Measurements from ENCODE around the gene PPP2CA.
A peak's percentile ranks its signal among the peaks of the same experiment; 100 is the strongest.
"Not testable (repeated sequence)": the region's sequence is repeated elsewhere in the genome, so short reads cannot be mapped to it uniquely, and the experiment has no call there.

The PPP2CA gene

DNA sequence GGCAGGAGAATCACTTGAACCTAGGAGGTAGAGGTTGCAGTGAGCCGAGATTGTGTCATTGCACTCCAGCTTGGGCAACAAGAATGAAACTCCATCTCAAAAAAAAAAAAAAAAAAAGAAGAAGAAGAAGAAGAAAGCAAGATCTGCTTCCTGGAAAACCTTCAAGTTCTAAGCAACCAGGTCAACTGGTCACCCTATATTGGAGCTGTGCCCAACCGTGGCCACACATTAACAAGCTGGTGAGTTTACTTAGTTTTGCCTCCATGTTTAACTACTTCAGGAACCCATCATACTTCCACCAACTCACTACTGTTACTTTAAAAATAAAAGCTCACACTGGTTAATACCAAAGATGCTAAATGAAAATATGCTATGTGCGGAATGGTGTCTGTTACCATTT is 36.8 kb downstream of the PPP2CA start:
- no peak for DNase-seq (ENCODE audit: low read depth in 3 of 3)

DNA sequence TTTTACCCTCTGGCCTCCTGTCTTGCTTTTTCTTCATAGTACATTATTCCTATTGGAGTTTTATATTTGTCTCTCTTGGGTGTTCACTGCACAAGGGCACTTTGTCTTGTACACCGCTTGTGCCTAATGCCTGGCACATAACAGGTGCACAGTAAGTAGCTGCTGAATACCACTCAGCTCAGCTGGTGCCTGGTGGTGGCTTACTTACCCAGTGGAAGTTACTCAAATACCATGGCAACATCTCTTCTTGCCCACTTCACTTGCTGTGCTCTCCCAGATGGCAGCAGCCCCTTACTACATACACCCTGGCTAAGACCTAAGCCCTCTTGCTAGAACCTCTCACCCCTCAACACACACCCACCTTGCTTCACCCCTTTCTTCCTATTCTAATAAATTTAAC is 37.8 kb downstream of the PPP2CA start:
- DNase-seq (ENCODE audit: low read depth in 3 of 3): no peak

DNA sequence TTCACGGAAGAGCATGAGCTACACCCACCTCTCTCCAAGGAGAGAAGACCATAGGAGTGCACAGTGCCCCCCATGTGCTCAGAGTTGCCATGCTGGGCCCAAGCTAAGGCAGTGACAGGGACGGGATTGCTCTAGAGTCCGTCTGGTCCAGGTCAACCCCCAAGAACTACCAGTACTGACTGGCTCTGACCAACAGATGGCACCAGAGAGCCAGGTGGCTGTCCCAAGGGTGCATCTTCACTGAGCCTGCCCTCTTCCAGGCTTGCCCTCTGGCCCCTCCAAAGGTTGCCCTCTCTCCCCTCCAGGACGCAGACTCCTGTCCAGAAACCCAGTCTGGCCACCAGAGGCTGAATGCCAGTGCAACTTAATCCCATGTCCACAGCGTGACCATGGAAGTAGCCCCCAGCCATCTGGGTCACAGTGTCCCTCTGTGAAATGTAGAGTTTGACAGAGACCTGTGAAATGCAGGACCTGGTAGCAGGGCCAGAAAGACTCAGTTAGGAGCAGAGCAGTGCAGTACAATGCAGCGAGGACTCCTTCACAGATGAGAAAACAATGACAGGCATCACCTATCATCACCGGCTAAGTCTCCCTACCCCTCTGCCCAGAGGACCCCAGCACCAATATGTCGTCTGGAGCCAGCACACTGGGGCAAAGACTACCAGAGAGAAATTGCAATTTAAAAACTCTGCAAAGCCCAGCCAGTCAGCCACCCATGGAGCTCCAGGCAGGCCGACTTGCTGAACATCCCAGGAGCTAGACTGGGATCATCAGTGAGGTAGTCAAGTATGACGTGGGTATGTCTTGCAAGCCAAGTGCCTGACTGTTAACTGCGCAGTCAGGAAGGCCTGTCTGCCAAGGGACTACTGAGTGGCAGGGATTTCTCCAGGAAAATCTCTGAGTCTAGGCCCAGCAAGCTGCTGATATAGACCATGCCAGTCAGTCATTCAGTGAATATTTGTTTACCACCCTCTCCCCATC is 41.4 kb downstream of the PPP2CA start:
- DNase-seq (ENCODE audit: low read depth in 3 of 3): peak; percentile 56 to 64 (median 61)

DNA sequence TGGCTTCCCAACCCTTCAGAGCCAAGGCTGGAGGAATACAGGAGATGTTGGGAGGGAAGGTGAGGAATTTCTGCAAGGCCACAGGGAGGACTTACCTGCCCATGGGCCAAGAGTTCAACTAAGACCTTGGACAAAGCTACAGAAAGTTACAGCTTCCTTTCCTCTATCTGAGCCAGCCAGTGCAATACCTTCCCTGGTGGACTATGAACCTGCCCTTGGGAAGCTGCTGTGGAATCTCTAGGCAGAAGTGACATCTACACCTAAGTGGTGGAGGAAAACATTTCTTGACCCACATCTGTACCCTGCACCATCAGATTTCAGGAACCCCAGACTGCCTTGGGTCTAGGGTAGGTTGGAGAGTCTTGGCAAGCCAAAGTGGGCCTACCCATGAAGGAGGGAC is 42.4 kb downstream of the PPP2CA start:
- DNase-seq (ENCODE audit: low read depth in 3 of 3): no peak

DNA sequence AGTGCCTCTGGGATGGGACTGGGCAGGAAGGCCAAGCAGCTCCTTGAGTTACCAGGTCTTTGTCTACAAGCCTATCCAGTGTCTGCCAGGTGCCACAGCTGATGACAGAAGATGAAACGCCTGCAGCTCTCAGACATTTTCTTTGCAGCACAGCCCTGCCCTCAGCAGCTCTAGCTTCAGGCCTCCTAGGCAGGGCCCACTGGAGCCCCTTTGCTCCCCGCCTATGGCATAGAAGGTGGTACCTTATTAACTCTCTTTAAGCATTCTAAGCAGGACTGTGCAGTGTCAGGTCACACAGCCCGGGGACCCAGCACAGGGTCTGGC is 47.8 kb downstream of the PPP2CA start:
- DNase-seq (ENCODE audit: low read depth in 3 of 3): no peak

DNA sequence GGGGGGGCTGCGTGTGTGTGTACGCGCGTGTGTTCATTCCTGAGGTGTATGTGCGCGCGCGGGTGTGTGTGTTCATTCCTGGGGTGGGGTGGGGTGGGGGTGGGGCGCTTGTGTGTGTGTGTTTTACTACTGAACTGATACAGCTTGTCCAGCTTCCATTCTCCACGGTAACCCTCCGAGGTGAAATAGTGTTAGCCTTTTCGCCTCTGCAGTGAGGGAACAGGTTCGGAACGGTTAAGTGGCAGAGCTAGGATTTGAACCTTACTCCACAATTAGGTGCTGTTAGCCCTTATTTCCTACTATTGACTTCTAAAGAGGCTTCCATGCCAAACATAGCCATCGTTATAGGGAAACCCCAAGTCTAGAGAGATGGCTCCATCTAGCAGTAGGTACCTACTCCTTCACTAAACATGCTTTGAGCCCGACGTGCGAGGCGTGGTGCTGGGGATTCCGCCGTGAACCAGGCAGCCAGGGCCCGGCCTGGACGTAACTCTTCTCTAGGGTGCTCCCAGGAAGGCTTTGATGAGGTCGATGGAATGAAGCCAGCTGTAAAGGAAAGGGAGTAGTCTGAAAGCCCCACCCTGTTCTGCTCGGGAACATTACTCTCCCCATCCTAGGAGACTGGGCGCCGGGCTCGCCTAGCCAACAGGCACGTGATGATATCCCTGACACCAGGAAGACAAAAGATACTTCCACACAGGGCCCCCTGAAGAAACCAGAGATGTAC is 48.3 kb downstream of the PPP2CA start:
- DNase-seq (ENCODE audit: low read depth in 3 of 3): no peak

DNA sequence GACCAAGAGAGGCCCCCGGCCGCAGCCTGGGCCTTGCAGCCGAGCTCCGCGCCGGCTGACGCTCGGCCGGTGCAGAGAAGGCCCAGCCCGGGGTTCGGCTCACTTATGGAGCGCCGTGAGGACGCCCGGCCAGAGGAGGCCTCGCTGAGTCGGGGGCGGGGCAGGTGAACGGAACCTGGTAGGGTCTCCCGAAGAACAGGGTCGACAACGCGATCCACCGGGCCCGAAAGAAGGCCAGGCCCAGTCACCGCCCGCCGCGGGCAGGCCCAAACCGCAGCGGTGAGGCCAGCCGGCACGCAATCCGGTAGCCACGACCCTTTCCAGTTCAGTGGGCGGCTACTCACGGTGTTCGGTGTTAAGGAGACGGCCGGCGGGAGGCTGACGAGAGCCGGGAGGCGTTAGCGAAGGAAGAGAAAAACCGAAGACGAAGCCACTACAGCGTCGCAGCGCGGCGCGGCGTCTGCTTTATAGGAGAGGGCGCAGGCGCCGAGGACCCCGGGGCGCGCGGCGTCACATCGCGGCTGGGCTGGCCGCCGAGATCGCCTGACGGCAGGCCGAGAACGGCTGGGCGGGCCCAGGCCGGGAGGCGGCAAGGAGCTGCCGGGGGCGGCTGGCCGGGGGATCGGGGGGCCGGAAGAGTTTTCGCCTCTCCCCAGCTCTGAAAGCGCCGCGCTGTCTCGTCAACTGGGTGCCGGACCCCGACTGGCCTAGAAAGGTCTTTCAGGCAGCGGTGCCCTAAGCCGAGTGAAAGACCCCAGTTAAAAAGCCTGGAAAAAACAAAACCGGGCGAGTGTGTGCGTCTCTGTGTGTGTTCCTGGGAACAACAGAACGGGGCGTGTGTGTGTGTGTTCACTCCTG is 49.1 kb downstream of the PPP2CA start, which contains the start of gene SKP1:
Gene SKP1, minus strand, starts transcription at position 440 of the 858 bp plus-strand sequence. CDS start 2,928 bp downstream, outside the sequence.
- peak; percentile 74 to 81 (median 78) for DNase-seq (ENCODE audit: low read depth in 3 of 3)

DNA sequence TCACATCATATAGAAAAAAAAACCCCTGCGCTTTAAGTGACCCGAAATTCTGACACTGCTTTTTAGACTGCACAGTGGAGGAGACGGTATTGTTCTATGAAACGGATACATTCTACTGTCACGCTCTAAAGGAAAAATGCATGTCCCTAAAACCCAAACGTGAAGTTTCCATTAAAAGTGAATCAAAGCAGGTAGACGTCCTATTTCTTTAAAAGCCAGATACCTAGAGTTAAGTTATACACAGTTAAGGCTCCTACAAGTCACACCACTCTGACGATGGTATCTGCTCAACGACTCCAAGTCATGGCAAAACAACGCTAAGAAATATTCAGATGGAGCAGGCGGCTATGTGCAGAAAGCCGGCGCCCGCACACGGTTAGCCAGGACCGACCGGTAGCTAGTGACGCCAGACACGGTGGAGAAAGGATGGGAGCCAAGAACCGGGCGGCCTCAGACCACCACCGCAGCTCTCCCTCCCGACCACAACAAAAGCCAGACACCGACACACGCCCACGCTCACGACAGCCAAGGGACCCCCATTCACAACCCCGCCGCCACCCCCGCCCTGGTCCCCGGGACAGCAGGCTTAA is 49.9 kb downstream of the PPP2CA start:
- DNase-seq (ENCODE audit: low read depth in 3 of 3): no peak

DNA sequence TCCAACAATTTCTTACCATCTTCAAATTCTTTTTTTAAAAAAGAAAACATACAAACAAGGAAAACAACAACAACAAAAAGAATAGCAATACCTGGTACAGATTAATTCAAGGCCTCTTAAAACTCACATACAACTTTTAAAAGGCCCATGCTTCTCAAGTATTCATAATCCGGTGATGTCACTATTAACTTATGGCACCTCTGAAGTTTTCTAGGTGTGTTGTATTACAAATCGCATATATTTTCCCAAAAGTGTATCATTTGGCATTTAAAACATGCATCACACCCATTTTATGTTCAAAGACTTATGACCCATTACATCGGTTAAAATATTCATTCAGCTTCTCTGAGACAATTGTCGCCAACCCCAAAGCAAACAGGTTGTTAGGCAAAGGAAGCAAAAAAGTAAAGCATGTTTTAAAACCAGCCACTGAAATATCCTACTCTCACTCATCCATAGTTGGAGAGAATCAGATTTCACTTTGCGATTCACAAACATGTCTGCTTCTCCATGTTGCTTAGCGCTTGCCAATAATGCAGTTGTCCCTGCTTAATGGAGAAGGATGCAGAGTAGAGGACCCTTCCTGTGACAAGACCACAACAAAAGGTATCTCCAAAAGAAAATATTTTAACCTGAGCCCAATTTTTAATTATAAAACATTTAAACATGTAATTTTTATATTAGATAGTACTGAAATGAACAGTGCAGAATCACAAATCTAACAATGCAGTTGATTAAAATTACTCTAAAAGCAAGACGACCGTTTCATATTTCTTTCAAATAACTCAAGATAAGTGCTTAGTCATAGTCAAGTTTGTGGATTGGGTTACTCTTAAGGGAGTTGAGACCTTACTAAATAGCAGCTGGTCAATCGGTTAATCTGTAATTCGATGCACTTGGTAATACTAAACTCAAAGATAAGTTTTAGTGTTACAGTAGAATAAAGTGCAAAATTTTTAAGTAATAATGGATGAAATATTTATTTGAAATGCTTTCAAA is 50.7 kb downstream of the PPP2CA start:
- no peak for DNase-seq (ENCODE audit: low read depth in 3 of 3)

DNA sequence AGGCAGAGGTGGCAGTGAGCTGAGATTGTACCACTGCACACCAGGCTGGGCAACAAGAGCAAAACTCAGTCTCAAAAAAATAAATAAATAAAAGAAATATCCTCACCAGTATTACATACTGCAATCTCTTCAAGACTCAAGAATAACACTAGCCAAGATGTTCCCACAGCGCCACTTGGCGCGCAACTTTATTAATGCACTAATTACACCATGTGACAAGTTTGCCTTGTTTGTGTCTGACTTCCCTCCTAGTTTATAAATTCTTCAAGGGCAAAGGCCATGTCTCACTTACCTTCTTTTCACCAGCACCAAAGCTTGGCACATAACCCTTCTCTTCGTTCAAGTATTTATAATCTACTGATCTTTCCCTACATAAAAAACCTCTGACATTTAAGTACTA is 53.9 kb downstream of the PPP2CA start:
- no peak for DNase-seq (ENCODE audit: low read depth in 3 of 3)

DNA sequence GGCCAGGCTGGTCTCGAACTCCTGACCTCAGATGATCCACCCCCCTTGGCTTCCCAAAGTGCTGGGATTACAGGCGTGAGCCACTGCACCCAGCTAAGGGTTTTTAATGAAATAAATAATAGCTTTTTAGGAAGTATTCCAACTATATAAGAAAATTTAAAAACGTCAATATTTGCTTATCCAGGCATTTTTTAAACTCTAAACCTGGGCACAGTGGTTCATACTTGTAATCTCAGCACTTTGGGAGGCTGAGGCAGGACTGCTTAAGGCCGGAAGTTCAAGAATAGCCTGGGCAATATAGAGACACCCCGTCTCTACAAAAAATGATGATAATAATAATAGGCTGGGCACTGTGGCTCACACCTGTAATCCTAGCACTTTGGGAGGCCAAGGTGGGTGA is 63.3 kb downstream of the PPP2CA start:
- DNase-seq (ENCODE audit: low read depth in 3 of 3): no peak

DNA sequence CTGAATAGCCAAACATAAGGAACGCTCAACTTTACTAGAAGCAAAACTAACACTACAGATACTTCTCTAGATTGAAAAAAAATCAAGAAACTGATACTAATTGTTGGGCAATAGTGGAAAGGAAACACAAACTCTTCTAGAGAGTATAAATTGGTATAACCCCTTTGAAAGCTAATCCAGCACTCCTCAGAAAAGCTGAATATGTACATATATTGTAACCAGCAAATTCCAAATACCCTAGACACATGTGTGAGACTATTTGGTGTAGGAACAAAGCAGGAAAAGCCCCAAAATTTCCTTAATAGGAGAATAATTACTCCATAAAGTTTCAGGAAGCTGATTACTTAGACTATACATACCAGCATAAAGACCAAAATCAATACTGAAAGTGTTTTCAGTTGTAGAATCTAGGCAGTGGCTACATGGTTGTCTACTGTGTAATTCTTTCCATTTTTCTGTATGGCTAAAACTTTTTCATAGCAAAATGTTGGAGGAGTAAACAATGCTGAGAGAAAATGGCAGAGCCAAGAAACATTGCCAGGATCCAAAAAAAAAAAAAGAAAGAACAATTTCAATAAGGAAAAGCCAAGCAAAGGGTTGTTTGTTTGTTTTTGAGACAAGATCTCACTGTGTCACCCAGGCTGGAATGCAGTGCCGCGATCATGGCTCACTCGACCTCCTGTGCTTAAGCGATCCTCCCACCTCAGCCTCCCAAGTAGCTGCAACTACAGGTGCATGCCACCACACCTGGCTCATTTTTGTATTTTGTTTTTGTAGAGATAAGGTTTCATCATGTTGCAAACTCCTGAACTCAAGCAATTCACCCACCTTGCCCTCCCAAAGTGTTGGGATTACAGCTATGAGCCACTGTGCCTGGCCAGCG is 64.1 kb downstream of the PPP2CA start:
- no peak for DNase-seq (ENCODE audit: low read depth in 3 of 3)

DNA sequence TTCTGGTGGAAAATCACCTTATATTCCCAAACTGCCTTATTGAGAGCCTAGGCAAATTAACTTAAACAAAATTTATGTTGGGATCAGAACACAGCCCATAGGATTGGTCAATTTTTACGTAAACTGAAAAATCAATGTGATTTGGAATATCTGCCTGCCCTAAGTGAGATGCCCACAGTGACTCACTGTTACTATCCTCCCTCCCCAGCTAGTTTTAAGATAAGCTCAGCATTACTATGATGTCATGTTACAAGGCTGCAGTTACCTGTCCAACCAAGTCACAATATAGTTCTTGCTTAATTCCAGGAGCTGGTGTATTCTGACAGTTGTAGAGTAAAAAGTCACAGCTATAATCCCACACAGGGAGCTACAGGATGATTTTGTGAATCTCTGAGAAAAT is 72.2 kb downstream of the PPP2CA start:
- DNase-seq (ENCODE audit: low read depth in 3 of 3): no peak

DNA sequence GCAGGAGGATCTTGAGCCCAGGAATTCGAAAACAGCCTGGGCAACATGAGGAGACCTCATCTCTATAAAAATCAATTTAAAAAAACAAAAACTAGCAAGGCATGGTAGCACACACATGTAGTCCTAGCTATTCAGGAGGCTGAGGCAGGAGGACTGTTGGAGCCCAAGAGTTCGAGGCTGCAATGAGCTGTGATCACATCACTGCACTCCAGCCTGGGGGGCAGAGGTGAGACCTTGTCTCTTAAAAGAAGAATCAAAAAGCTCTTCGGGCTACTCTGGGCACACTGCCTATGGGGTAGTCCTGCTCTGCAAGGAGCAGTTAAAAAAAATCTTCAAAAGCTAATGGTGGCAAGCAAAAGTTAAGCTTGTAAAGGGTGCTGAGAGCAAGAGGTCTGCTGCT is 72.6 kb downstream of the PPP2CA start:
- DNase-seq (ENCODE audit: low read depth in 3 of 3): no peak

DNA sequence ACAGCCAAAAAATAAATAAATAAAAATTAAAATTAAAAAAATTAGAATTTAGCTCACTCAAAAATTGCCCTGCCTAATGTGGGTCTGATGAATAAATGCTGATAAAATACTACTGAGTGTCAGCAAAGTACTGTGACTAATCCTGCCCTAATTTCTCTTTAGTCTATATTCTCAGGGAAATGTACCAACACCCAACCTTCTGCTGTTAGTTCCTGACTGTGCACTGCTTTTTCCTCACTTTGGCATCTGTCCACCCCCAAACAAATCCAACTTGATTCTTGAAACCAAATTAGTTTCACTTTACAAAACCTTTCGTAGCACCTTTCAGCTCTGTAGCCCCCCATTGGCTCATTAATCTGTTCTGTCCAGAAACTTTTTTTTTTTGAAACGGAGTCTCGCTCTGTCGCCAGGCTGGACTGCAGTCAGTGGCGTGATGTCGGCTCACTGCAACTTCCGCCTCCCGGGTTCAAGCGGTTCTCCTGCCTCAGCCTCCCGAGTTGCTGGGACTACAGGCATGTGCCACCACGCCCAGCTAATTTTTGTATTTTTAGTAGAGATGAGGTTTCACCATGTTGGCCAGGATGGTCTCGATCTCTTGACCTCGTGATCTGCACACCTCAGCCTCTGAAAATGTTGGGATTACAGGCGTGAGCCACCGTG is 73.6 kb downstream of the PPP2CA start:
- DNase-seq (ENCODE audit: low read depth in 3 of 3): not testable (repeated sequence)

DNA sequence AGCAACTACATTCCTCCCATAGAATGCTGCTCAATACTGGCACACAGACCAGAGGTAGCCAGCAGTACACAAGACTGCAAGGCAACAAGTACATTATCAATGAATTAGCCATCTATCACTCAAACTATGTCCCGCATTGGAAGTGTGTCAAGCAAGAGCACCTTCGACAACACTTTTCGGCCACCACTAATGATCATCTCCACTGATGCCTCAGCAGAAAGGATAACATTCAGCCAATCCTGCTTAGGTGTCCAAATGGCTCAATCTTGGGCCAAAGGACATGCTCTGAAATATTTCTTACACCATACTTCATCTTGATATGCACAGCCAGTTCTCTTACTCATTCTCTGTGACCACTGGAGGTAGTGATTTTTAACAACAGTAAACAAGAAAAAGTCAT is 74.2 kb downstream of the PPP2CA start:
- DNase-seq (ENCODE audit: low read depth in 3 of 3): no peak

DNA sequence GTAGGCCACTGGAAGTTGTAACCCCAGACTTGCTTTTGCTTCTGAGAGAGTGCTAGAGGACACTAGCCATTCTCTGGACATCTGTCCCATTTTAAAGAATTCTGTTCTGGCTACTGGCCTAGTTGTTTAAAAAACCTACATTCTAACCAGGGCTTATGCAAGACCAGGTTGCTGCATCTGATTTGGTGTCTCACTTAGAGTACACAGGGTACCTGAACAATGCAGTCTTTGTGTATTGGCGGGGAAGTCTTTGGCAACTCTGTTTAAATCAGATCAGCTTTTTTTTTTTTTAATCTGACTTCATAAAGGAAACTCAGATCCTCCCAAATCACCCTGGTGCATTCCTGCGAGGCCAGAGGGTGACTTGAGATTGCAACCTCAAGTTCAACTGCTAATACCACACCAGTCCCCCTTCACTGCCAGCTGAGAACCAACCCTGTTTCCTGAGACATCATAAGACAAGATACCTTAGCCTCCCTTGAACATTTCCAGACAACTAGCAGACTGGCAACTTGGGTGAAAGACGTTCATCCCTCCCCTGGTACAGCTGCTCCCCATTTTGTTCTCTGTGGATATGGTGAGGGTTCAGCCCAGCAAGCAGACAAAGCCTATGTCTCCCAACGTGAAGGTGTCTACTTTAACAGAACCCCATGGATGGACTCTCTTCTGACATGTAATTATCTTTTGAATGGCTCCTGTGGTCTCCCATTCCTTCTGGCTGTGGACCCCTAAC is 76.1 kb downstream of the PPP2CA start:
- no peak for DNase-seq (ENCODE audit: low read depth in 3 of 3)

DNA sequence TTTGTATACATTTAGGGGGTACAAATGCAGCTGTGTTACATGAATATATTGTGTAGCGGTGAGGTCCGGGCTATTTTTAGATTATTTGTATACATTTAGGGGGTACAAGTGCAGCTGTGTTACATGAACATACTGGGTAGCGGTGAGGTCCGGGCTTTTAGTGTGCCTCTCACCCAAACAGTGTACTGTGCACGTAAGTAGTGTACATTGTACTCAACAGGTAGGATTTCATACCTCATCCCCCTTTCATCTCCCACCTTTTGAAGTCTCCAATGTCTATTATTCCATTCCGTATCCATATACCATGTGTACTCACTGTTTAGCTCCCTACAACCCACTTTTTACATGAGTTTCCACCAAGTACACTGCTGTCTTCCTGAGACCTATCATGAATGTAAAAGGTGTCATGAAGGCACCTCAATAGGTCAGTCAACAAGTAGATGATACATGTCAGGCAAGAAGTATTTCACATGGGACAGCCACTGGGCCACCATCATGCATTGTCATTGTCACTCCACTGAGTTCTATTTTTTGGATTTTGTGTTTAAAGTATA is 76.8 kb downstream of the PPP2CA start:
- DNase-seq (ENCODE audit: low read depth in 3 of 3): no peak
